ENCODE results near the gene DDX27.
A peak's percentile ranks its signal among the peaks of the same experiment; 100 is the strongest.
"Not testable (repeated sequence)": the region's sequence is repeated elsewhere in the genome, so short reads cannot be mapped to it uniquely, and the experiment has no call there.

DDX27 gene

DNA sequence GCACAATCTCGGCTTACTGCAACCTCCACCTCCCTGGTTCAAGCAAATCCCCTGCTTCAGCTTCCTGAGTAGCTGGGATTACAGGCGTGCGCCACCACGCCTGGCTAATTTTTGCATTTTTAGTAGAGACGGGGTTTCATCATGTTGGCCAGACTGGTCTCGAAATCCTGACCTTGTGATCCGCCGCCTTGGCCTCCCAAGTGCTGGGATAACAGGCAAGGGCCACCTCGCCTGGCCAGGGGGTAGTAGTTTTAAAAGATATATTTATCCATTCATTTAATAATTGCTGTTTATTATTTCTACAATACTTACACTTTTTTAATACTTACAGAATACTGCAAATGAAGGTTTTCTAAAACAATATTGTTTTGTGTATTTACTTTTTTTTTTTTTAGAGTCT lies 15.5 kb upstream of the DDX27 start:
- Histone ChIP-seq H3K4me1 (ENCODE audit: control insufficient read depth in 5 of 5, insufficient read depth in 5 of 5, low read length in 5 of 5) (no peaks in the 10 kb centered on the region), H3K36me3 (ENCODE audit: control insufficient read depth in 5 of 5, insufficient read depth in 5 of 5, low read length in 5 of 5) (no peaks in the 10 kb centered on the region), H3K27ac (ENCODE audit: low read depth, low read length) (no peak overlapping the region), H3K27me3 (ENCODE audit: control insufficient read depth in 5 of 5, insufficient read depth in 4 of 5, low read length in 5 of 5) (no peaks in the 10 kb centered on the region), H3K9me3 (ENCODE audit: control insufficient read depth in 5 of 5, low read length in 5 of 5) (no peaks in the 10 kb centered on the region), H3K4me3 (ENCODE audit: low read depth in 1 of 5, low read length in 5 of 5) (no peak overlapping the region), H3K9ac (ENCODE audit: low read length in 5 of 5) (no peak overlapping the region)

DNA sequence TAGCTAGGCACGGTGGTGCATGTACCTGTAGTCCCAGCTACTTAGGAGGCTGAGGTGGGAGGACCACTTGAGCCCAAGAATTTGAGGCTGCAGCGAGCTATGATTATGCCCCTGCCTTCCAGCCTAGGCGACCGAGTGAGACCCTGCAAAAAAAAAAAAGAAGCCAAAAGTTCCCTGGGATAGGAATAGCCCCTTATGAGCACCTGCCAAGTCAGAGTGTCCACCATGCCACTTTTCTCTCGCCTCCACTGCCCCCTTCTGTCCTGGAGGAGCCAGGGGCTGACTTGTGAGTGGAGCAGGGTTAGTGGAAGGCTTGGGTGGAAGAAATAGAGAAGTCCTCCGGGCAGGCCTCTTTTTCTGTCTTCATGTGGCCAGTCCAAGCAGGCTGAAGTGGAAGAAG lies 12.1 kb upstream of the DDX27 start:
- Histone ChIP-seq H3K4me1 (ENCODE audit: control insufficient read depth in 5 of 5, insufficient read depth in 5 of 5, low read length in 5 of 5) (no peaks in the 10 kb centered on the region), H3K9me3 (ENCODE audit: control insufficient read depth in 5 of 5, low read length in 5 of 5) (peaks cover 0 to 6% (median 5%) of the 10 kb centered on the region in 5 donors), H3K9ac (ENCODE audit: low read length in 5 of 5) (no peak overlapping the region), H3K27ac (ENCODE audit: low read depth, low read length) (no peak overlapping the region), H3K36me3 (ENCODE audit: control insufficient read depth in 5 of 5, insufficient read depth in 5 of 5, low read length in 5 of 5) (no peaks in the 10 kb centered on the region), H3K27me3 (ENCODE audit: control insufficient read depth in 5 of 5, insufficient read depth in 4 of 5, low read length in 5 of 5) (no peaks in the 10 kb centered on the region), H3K4me3 (ENCODE audit: low read depth in 1 of 5, low read length in 5 of 5) (no peak overlapping the region)

DNA sequence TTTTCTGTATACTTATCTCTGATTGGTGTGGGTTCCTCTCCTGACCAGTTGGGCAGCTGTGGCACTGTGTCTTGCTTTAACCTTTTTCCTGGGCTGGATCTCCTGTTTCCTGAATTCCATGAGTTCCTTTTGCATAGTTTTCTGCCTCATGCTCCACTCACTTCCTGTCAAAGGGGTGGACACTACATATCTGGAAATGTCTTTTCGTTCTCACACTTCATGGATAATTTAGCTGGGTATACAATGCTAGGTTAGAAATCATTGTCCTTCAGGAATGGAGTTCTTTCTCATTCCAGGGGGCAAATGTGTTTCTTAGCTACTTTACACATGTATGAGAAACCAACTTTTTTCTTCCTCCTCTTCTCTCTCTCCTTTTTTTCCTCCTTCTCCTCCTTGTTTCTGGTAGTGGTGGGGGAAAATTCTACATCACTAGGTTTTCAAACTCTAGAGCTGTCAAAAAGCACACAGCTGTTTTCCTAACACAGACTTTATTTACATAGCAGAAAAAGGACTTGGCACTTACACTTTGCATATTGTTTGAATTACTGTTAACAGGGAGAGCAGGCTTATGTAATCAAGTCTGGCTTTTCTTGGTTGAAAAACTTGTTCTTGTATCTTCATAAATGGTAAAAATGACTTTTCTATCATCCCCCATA lies 9.0 kb upstream of the DDX27 start:
- Histone ChIP-seq H3K4me3 (ENCODE audit: low read depth in 1 of 5, low read length in 5 of 5) (no peak overlapping the region), H3K9ac (ENCODE audit: low read length in 5 of 5) (no peak overlapping the region), H3K4me1 (ENCODE audit: control insufficient read depth in 5 of 5, insufficient read depth in 5 of 5, low read length in 5 of 5) (no peaks in the 10 kb centered on the region), H3K27ac (ENCODE audit: low read depth, low read length) (no peak overlapping the region), H3K9me3 (ENCODE audit: control insufficient read depth in 5 of 5, low read length in 5 of 5) (peaks cover 0 to 6% (median 5%) of the 10 kb centered on the region in 5 donors), H3K27me3 (ENCODE audit: control insufficient read depth in 5 of 5, insufficient read depth in 4 of 5, low read length in 5 of 5) (no peaks in the 10 kb centered on the region), H3K36me3 (ENCODE audit: control insufficient read depth in 5 of 5, insufficient read depth in 5 of 5, low read length in 5 of 5) (no peaks in the 10 kb centered on the region)

DNA sequence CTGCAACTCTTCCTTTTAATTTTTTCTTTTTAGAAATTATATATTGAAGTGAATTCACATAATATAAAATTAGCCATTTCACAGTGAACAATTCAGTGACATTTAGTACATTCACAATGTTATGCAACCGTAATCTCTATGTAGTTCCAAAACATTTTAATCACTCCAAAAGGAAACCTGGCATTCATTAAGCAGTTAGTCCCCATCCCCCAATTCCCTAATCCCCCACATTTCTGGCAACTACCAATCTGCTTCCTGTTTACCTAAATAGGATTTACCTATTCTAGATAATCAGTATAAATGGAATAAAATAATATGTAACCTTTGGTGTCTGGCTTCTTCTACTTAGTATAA lies 8.5 kb upstream of the DDX27 start:
- H3K27ac ChIP-seq (ENCODE audit: low read depth, low read length): no peak overlapping the region

DNA sequence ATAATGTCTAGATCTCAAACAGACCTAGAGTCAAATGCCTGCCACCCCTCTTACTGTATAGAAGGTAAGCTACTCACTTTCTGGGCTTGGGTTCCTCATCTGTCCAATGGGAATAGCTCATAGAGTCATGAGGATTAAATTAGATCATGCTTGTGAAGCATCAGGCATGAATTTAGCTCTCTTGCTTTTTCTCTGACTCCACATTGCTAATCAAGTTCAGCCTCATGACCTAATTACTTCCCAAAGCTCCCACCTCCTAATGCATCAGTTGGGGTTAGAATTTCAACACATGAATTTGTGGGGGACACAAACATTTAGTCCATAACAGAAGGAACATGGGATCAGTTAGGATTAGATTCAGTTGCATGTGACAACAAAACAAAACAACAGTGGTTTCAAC lies 4.6 kb upstream of the DDX27 start:
- peaks cover 0 to 6% (median 5%) of the 10 kb centered on the region in 5 donors for H3K9me3 ChIP-seq (ENCODE audit: control insufficient read depth in 5 of 5, low read length in 5 of 5)
- H3K27ac ChIP-seq (ENCODE audit: low read depth, low read length): no peak overlapping the region
- H3K4me1 ChIP-seq (ENCODE audit: control insufficient read depth in 5 of 5, insufficient read depth in 5 of 5, low read length in 5 of 5): peaks cover 0 to 11% (median 6%) of the 10 kb centered on the region in 5 donors
- H3K4me3 ChIP-seq (ENCODE audit: low read depth in 1 of 5, low read length in 5 of 5): no peak overlapping the region
- no peaks in the 10 kb centered on the region for H3K27me3 ChIP-seq (ENCODE audit: control insufficient read depth in 5 of 5, insufficient read depth in 4 of 5, low read length in 5 of 5)
- no peak overlapping the region for H3K9ac ChIP-seq (ENCODE audit: low read length in 5 of 5)
- H3K36me3 ChIP-seq (ENCODE audit: control insufficient read depth in 5 of 5, insufficient read depth in 5 of 5, low read length in 5 of 5): no peaks in the 10 kb centered on the region

More for the DNA sequence above, 8.5 kb upstream of the DDX27 start:
- H3K27me3 ChIP-seq (ENCODE audit: control insufficient read depth in 5 of 5, insufficient read depth in 4 of 5, low read length in 5 of 5): no peaks in the 10 kb centered on the region
- H3K9ac ChIP-seq (ENCODE audit: low read length in 5 of 5): no peak overlapping the region
- H3K36me3 ChIP-seq (ENCODE audit: control insufficient read depth in 5 of 5, insufficient read depth in 5 of 5, low read length in 5 of 5): no peaks in the 10 kb centered on the region
- H3K9me3 ChIP-seq (ENCODE audit: control insufficient read depth in 5 of 5, low read length in 5 of 5): peaks cover 0 to 6% (median 5%) of the 10 kb centered on the region in 5 donors
- H3K4me3 ChIP-seq (ENCODE audit: low read depth in 1 of 5, low read length in 5 of 5): no peak overlapping the region
- no peaks in the 10 kb centered on the region for H3K4me1 ChIP-seq (ENCODE audit: control insufficient read depth in 5 of 5, insufficient read depth in 5 of 5, low read length in 5 of 5)

DNA sequence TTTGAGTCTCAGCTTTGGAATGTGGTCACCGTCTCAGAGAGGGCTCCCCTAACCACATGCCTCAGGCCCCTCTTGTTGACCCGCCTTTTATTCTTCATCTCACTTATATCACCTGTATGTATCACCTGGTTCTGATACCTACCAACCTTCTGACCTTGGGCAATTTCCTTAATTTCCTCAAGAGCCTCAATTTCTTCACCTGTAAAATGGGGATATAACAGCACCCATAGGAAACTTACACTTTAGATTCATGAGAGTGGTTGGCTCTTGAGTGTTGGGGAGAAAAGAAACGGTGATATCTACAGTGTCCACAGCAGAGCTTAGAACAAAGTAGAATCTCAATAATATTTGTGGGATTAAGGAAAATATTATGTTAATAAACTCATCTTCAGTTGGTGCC lies 4.0 kb upstream of the DDX27 start:
- no peak overlapping the region for H3K4me3 ChIP-seq (ENCODE audit: low read depth in 1 of 5, low read length in 5 of 5)

DNA sequence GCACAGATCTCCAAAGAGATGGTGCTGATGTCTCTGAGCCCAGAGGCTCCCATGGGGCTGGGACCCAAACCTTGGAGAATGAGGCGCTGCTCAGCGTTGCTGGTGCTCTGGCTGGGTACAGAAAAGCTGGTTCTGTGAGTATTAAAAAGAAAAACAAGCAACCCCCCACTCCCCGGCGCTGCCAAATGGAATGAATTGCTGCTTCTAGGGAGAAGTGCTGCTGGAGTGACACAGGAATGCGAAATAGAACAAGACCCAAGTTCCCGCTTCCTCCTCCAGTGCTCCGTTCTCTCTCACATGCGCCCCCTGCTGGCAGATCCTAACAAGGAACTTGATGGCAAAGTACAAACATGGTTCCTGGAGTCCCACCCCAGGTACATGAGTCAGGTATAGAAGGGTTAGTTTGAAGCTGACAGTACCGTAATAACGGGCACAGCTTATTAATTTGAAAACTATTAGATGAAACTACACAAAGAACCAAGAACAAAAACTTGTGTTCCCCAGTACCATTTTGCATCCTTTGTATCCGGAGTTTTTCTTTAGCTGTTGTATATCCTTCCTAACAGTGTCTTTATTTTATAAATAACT lies 2.1 kb upstream of the DDX27 start:
- peak overlapping the region in 4 of 5 donors; percentile 24 to 54 (median 46) for H3K9ac ChIP-seq (ENCODE audit: low read length in 5 of 5)
- H3K4me3 ChIP-seq (ENCODE audit: low read depth in 1 of 5, low read length in 5 of 5): peak overlapping the region in 2 of 5 donors; percentile 24 to 34

More for the DNA sequence above, 4.0 kb upstream of the DDX27 start:
- no peak overlapping the region for H3K27ac ChIP-seq (ENCODE audit: low read depth, low read length)
- peaks cover 2 to 18% (median 13%) of the 10 kb centered on the region in 5 donors for H3K4me1 ChIP-seq (ENCODE audit: control insufficient read depth in 5 of 5, insufficient read depth in 5 of 5, low read length in 5 of 5)
- H3K9me3 ChIP-seq (ENCODE audit: control insufficient read depth in 5 of 5, low read length in 5 of 5): peaks cover 0 to 3% (median 3%) of the 10 kb centered on the region in 5 donors
- H3K36me3 ChIP-seq (ENCODE audit: control insufficient read depth in 5 of 5, insufficient read depth in 5 of 5, low read length in 5 of 5): no peaks in the 10 kb centered on the region
- H3K9ac ChIP-seq (ENCODE audit: low read length in 5 of 5): no peak overlapping the region
- H3K27me3 ChIP-seq (ENCODE audit: control insufficient read depth in 5 of 5, insufficient read depth in 4 of 5, low read length in 5 of 5): no peaks in the 10 kb centered on the region

DNA sequence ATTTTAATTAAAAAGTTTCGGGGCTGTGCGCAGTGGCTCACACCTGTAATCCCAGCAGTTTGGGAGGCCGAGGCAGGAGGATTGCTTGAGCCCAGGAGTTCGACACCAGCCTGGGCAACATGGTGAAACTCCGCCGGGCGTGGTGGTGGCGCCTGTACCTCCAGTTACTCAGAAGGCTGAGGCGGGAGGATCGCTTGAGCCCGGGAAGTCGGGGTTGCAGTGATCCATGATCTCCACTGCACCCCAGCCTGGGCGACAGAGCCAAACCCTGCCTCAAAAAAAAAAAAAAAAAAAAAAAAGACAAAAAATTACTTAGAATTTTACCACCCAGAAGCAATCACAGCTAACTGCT lies 501 bp upstream of the DDX27 start:
- H3K27me3 ChIP-seq (ENCODE audit: control insufficient read depth in 5 of 5, insufficient read depth in 4 of 5, low read length in 5 of 5); H3K9me3 ChIP-seq (ENCODE audit: control insufficient read depth in 5 of 5, low read length in 5 of 5): not testable (repeated sequence)
- Histone ChIP-seq H3K4me3 (ENCODE audit: low read depth in 1 of 5, low read length in 5 of 5) (peak overlapping the region in 4 of 5 donors; percentile 89 to 100 (median 98)), H3K4me1 (ENCODE audit: control insufficient read depth in 5 of 5, insufficient read depth in 5 of 5, low read length in 5 of 5) (peaks cover 2 to 24% (median 20%) of the 10 kb centered on the region in 5 donors), H3K9ac (ENCODE audit: low read length in 5 of 5) (peak overlapping the region in 2 of 5 donors; percentile 52 to 66), H3K36me3 (ENCODE audit: control insufficient read depth in 5 of 5, insufficient read depth in 5 of 5, low read length in 5 of 5) (peaks cover 4 to 23% (median 20%) of the 10 kb centered on the region in 5 donors), H3K27ac (ENCODE audit: low read depth, low read length) (peak overlapping the region; percentile 88)

More for the DNA sequence above, 2.1 kb upstream of the DDX27 start:
- Histone ChIP-seq H3K36me3 (ENCODE audit: control insufficient read depth in 5 of 5, insufficient read depth in 5 of 5, low read length in 5 of 5) (peaks cover 0 to 10% (median 8%) of the 10 kb centered on the region in 5 donors), H3K4me1 (ENCODE audit: control insufficient read depth in 5 of 5, insufficient read depth in 5 of 5, low read length in 5 of 5) (peaks cover 2 to 24% (median 20%) of the 10 kb centered on the region in 5 donors), H3K9me3 (ENCODE audit: control insufficient read depth in 5 of 5, low read length in 5 of 5) (no peaks in the 10 kb centered on the region), H3K27me3 (ENCODE audit: control insufficient read depth in 5 of 5, insufficient read depth in 4 of 5, low read length in 5 of 5) (no peaks in the 10 kb centered on the region), H3K27ac (ENCODE audit: low read depth, low read length) (no peak overlapping the region)

DNA sequence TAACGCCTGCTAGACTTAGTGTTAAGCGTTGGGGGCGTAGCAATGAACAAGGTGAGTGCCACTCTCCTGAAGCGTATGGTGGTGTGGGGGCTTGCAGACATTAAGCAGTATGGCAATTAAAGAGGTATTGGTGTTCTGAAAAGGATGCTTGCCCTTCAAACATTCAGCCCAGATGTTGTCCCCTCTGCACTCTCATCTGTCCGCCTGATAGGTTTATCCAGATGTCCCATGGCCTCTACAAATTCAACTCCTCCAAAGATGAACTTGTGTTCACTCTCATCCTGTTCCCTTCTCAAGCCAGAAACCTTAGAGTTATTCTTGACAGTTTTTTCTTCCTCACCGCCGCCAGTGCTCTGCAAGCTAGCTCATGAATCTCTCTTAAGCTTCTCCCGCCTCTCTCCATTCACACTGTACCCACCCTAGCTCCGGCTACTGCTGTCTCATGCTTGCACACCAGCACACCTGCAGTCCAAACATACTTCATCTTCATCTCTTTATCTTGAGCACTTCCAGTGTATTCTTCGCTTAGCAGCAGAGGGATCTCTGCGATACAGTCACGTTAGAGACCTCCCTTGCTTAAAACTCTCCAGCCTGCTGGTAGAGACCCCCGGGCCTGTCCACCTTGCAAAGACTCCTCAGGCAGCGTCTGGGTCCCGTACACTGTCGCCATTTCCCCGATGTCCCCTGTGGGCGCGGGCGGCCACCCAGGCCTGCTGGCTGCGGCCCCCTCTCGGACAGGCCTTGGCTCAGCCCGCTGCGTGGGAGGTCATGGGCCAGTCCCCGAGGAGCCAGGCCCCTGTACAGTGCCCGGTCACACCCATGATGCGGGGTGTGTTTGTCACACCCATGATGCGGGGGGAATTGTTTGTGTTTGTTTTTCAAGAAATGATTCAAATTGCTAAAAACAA lies 962 bp downstream of the DDX27 start:
- H3K4me1 ChIP-seq (ENCODE audit: control insufficient read depth in 5 of 5, insufficient read depth in 5 of 5, low read length in 5 of 5): peaks cover 2 to 24% (median 20%) of the 10 kb centered on the region in 5 donors
- peak overlapping the region; percentile 79 to 93 (median 84) for H3K9ac ChIP-seq (ENCODE audit: low read length in 5 of 5)
- H3K27me3 ChIP-seq (ENCODE audit: control insufficient read depth in 5 of 5, insufficient read depth in 4 of 5, low read length in 5 of 5): no peaks in the 10 kb centered on the region
- H3K27ac ChIP-seq (ENCODE audit: low read depth, low read length): peak overlapping the region; percentile 88
- peaks cover 9 to 38% (median 35%) of the 10 kb centered on the region in 5 donors for H3K36me3 ChIP-seq (ENCODE audit: control insufficient read depth in 5 of 5, insufficient read depth in 5 of 5, low read length in 5 of 5)
- no peaks in the 10 kb centered on the region for H3K9me3 ChIP-seq (ENCODE audit: control insufficient read depth in 5 of 5, low read length in 5 of 5)
- H3K4me3 ChIP-seq (ENCODE audit: low read depth in 1 of 5, low read length in 5 of 5): peak overlapping the region; percentile 89 to 100 (median 96)

DNA sequence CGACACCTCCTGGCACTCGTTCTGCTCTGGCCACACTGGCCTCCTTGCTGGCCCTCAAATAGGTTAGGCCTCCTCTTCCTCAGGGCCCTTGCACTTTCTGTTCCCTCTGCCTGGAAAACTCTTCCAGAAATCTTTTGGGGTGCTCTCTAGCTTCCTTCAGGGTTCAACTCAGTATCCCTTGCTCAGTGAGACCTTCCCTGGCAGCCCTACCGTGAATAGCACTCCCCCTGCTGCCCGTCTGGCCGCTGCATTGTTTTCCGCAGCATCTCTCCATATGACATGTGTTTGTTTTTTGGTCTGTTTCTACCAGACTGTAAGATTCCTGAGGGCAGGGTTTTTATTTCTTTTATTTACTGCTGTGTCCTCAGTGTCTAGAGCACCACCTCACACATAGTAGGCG lies 6.7 kb downstream of the DDX27 start:
- Histone ChIP-seq H3K27me3 (ENCODE audit: control insufficient read depth in 5 of 5, insufficient read depth in 4 of 5, low read length in 5 of 5) (no peaks in the 10 kb centered on the region), H3K9me3 (ENCODE audit: control insufficient read depth in 5 of 5, low read length in 5 of 5) (no peaks in the 10 kb centered on the region), H3K4me3 (ENCODE audit: low read depth in 1 of 5, low read length in 5 of 5) (no peak overlapping the region), H3K9ac (ENCODE audit: low read length in 5 of 5) (no peak overlapping the region), H3K27ac (ENCODE audit: low read depth, low read length) (no peak overlapping the region), H3K4me1 (ENCODE audit: control insufficient read depth in 5 of 5, insufficient read depth in 5 of 5, low read length in 5 of 5) (peaks cover 0 to 7% (median 2%) of the 10 kb centered on the region in 5 donors), H3K36me3 (ENCODE audit: control insufficient read depth in 5 of 5, insufficient read depth in 5 of 5, low read length in 5 of 5) (peaks cover 12 to 84% (median 74%) of the 10 kb centered on the region in 5 donors)

Measured in subcutaneous abdominal adipose tissue (tissue), 5 donors.